COLO668 (cell line): ENCODE measurements around the gene MRPS2.
A peak's percentile ranks its signal among the peaks of the same experiment; 100 is the strongest.
"Not testable (repeated sequence)": the region's sequence is repeated elsewhere in the genome, so short reads cannot be mapped to it uniquely, and the experiment has no call there.

Experiments
- DNase-seq: peaks from one replicate; lab custom pipeline; 2025; ENCODE audit not compliant: unreplicated experiment; lab: John Stamatoyannopoulos, UW

The MRPS2 gene

GRCh38 chr9:135500525-135501260, at the start of gene MRPS2:
Gene MRPS2, plus strand, starts transcription at chr9:135500682. Its CDS starts 29 bp downstream, at chr9:135500711.
- DNase-seq: peak; percentile 90

DNA sequence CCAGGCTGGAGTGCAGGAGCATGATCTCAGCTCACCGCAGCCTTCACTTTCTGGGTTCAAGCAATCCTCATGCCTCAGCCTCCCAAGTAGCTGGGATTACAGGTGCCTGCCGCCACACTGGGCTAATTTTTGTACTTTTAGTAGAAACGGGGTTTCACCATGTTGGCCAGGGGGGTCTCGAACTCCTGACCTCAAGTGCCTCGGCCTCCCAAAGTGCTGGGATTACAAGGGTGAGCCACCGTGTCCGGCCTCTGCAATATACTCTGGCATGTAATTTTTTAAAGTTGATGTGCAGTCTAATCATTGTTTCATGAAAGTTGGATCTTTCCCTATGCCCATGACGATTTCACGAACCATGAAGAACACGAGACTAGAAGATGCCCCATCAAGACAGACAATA, 49.5 kb upstream of the MRPS2 start:
- DNase-seq: no peak

- DNase-seq: not testable (repeated sequence)
Observed at GRCh38 chr9:135451909-135452308, 48.6 kb upstream of the MRPS2 start.

- DNase-seq: no peak
Observed at GRCh38 chr9:135454737-135455136, 45.7 kb upstream of the MRPS2 start.

- DNase-seq: no peak
Observed at GRCh38 chr9:135455401-135456030, 45.0 kb upstream of the MRPS2 start.

GRCh38 chr9:135456436-135457104, 43.9 kb upstream of the MRPS2 start:
- no peak for DNase-seq

DNA sequence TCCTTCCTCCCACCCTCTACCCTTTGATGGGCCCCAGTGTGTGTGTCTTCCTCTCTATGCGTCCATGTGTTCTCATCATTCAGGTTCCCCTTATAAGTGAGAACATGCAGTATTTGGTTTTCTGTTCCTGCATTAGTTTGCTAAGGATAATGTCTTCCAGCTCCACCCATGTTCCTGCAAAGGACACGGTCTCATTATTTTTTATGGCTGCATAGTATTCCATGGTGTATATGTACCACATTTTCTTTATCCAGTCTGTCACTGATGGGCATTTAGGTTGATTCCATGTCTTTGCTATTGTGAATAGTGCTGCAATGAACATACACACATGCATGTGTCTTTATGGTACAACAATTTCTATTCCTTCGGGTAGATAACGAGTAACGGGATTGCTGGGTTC, 42.0 kb upstream of the MRPS2 start:
- not testable (repeated sequence) for DNase-seq

- DNase-seq: no peak
Observed at GRCh38 chr9:135461936-135462335, 38.5 kb upstream of the MRPS2 start.

- no peak for DNase-seq
Observed at GRCh38 chr9:135463140-135463539, 37.3 kb upstream of the MRPS2 start.

GRCh38 chr9:135464181-135464580, 36.3 kb upstream of the MRPS2 start:
- no peak for DNase-seq

DNA sequence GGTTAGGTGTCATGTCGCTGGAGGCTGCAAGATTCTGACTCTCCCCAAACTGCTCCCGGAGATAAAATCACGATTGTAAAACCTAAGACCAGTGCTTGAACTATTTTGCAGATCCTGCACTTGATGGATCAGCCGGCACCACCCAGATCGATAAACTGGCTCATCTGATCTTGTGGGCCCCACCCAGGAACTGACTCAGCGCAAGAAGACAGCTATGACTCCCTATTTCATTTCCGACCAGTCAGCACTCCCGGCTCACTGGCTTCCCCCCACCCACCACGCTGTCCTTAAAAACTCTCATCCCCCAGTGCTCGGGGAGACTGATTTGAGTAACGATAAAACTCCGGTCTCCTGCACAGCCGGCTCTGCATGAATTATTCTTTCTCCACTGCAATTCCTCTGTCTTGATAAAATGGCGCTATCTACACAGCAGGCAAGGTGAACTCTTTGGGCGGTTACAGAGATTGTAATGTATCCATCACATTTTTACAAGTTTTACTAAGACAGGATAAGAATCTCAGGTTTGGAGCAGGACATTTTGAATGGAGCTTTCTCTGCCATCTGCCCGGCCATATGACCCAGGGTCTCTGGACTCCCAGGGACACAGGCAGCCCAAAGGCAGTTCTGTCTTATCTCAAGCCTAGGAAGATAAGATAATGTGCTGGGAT, 31.5 kb upstream of the MRPS2 start:
- no peak for DNase-seq

GRCh38 chr9:135471791-135472640, 28.5 kb upstream of the MRPS2 start:
- peak; percentile 48 for DNase-seq

DNA sequence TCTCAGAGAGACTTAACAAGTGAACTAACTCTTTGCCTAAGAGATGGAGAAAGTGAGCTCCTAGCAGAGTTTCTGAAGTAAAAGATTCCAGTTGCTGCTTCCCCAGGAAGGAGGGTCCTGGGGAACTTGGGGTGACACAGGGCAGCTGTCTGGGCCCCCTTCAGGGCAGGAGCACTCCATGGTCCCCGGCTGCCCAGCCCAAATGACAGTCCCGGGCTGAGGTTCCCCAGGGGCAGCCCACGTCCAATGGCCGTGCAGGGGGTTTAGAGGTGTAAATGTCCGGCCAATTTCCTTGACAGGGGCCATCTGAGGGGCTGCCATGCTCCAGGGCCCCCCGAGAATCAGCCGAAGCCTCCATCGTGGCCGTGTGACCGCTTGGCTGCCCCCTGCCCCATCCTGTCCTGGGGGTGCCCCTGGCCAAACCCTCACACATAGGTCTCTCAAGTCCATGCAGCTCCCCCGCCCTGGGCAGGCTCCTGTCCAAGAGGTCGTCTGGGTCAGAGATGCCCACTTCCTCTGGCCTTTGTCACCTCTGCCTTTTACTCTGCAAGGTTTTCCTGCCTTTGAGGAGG, 26.4 kb upstream of the MRPS2 start:
- DNase-seq: no peak

DNA sequence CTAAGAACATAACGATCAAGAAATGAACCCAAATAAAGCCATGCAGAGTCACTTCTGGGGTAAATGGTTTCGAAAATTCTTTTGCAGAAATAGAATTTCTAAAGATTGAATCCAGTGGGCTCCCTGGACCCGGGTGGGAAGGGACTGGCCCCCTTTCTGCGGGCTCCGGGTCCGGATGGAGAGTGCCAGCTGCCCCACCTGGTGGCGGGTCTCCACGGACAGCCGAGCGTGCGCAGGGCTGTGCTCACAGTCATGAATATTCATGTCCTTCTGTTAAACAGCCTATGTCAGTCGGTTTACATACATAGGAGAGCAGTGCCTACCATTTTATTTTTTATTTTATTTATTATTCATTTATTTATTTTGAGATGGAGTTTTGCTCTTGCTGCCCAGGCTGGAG, 25.6 kb upstream of the MRPS2 start:
- DNase-seq: peak; percentile 44

GRCh38 chr9:135476561-135477355, 23.7 kb upstream of the MRPS2 start:
- no peak for DNase-seq

DNA sequence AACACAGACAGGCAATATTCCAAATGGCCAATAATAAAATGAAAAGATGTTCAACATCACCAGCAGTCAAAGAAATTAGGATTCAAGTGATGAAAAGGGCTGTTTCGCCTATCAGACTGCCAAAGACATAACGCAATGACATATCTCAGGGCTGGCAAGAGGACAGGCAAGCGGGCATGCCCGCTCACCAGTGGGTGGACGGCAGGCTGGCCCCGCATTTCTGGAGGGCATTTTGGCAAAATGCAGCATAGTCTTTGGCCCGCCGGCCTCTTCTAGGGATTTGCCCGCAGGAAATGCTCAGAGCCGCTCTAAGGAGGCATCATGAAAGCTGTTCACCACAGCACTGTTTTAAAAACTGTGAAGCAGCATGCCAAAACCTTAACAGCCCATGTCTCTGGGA, 22.3 kb upstream of the MRPS2 start:
- DNase-seq: no peak

GRCh38 chr9:135478829-135479468, 21.5 kb upstream of the MRPS2 start:
- DNase-seq: peak; percentile 54

DNA sequence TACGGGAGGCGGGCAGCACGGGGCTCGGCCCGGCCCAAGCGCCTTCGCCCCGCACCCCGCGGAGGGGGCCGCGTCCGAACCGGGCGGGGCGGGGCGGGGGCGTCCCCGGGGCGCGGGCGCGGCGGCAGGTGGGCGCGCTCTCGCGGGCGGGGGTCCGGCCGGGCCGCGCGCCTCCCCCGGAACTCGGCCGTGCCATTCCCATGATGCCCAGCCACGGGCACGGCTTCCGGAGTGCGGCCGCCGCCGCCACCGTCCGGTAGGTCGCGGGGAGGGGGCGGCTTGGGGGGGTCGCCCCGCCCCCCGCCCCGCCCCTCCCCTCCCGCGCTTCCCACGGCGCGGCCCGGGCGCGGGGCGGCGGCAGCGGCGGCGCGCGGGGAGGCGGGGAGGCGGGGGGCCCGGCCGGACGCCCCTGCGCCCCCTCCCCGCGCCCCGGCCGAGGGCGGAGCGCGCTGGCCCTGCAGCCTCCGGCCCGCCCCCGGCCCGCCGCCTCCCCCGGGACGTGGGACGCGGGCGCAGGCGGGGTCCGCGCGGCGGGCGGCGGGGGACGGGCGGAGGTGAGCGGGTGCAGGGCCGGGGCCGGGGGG, 20.9 kb upstream of the MRPS2 start, which contains the start of gene PPP1R26:
PPP1R26 (plus strand) TSS at position 314 of the 584 bp plus-strand sequence. CDS start 4,729 bp downstream, outside the sequence.
- DNase-seq: peak; percentile 46
